SKM-1 treated with dmso at 0.1 percent for 144 hours (cell line): Measurements from ENCODE around the gene SLC26A11.
A peak's percentile ranks its signal among the peaks of the same experiment; 100 is the strongest.
"Not testable (repeated sequence)": the region's sequence is repeated elsewhere in the genome, so short reads cannot be mapped to it uniquely, and the experiment has no call there.

ENCODE experiments used
- DNase-seq: peaks from one replicate; lab custom pipeline; 2025; ENCODE audit not compliant: unreplicated experiment; lab: John Stamatoyannopoulos, UW

SLC26A11 gene

DNA sequence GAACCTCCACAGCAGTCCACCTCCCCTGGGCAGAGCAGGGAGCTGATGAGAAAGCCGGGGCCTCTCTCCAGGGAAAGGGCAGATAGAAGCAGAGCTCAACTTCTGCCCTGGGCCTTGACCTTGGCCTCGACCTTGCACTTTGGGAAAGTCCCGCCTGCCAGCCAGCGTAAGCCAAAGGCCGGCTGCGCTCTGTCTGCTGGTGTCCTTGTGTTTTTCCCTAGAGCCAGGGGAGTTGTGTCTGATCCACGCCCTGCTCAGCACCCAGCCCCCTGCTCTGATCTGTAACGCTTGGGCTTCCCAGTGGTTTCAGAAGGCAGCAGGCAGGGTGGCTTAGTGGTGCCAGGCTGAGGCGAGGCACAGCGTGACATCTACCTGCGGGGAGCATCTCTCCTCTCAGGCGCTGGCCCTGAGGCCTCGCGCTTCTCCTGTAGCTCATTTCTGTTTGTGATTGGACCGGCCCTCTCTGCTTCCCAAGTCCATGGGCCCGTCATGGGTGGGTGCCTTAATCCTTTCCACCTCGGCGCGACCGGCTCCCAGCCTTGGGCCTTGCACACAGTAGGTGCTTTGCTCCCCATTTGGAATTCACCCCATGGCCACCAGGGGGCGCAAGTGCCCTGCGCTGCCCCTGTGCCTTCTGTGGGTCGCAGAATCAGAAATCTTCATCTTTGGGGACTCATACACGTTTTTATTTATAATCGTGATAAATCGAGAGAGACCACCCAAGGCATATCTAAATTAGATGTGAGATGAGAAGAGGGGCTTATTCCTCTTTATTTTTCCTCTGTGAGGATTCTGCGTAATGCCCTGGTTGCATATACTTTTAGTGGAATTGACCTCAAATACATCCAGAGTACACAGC lies 24.3 kb upstream of the SLC26A11 start:
- no peak for DNase-seq

DNA sequence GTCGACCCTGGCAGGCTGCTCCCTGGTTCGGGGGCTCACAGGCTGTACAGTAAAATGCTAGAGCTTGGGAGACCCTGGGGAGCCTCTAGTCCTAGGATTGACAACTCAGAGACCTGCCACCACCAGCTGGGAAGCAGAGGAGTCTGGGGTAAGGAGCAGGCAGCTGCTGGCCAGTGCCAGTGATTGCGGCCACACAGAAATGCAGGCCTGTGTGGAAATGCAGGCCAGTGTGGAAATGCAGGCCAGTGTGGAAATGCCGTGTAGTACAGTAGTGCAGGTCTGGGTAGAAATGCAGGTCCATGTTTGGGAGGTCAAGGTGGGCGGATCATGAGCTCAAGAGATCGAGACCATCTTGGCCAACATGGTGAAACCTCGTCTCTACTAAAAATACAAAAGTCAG lies 23.6 kb upstream of the SLC26A11 start:
- DNase-seq: no peak

DNA sequence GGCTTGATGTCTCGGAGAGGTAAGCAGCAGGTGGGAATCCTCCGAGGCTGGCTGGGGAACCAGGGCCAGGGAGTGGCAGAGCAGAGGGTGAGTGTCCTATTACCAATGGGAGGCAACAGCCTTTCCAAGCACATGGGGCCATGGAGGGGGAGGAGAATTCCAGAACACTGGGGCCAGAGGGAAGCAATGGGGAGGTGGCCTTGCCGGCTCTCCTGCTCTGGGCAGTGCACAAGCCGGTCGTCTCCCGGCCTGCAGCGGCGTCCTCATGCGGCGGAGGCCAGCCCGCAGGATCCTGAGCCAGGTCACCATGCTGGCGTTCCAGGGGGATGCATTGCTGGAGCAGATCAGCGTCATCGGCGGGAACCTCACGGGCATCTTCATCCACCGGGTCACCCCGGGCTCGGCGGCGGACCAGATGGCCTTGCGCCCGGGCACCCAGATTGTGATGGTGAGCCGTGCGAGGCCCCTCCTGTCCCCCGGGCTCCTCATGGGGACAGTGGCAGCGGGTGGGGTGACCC lies 22.0 kb upstream of the SLC26A11 start:
- DNase-seq: no peak

DNA sequence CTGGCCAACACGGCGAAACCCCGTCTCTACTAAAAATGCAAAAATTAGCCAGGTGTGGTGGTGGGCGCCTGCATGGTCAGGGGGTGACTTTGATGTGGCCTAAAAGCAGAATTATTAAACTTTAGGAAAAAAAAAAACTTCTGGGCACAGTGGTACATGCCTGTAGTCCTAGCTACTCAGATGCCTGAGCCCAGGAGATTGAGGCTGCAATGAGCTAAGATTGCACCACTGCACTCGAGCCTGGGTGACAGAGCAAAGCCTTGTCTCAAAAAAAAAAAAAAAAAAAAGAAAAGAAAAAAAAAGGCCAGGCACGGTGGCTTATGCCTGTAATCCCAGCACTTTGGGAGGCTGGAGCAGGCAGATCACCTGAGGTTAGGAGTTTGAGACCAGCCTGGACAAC lies 20.9 kb upstream of the SLC26A11 start:
- not testable (repeated sequence) for DNase-seq

DNA sequence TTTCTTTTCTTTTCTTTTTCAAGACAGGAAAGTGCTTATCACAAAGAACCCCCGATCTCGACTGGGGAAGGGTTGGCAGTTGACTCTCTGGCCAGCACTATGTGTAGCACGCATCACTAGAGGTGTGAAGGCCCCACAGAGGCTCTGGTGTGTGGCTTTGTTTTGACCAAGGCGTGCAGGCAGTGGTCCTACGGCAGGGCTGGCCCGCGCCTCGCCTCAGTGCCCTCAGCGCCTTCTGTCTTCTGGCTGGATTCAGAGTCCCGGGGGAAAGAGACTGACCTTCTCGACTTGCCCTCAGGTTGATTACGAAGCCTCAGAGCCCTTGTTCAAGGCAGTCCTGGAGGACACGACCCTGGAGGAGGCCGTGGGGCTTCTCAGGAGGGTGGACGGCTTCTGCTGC lies 18.8 kb upstream of the SLC26A11 start:
- DNase-seq: no peak

DNA sequence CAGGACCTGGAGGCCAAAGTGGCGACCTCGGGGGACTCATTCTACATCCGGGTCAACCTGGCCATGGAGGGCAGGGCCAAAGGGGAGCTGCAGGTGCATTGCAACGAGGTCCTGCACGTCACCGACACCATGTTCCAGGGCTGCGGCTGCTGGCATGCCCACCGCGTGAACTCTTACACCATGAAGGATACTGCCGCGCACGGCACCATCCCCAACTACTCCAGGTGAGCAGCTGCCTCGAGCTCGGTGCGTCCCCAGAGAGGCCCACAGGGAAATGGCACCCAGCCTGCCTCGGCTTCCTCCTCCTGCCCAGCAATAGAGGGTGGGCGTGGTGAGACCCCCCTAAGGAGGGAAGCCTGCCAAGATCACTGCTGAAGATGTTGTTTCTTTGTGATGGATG lies 18.0 kb upstream of the SLC26A11 start:
- no peak for DNase-seq

DNA sequence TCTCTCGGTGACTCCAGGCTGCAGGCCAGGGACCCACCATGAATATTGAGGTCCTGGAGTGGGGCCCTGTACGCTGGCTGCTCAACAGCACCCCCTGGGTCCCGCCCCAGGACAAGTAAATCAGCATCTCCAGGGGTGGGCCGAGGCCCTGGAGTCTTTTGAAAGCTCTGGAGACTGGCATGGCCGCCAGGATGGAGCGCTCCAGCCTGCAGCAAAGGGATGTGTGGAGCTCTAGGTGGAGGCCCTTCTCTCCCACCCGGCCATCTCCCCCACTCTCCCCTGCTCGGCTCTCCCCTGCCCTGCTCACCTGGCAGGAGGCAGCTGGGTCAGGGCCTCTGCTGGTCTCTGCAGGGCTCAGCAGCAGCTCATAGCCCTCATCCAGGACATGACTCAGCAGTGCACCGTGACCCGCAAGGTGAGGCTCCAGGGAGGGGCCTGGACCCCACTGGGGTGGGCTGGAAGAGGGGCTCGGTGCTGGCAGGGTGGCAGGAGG lies 16.7 kb upstream of the SLC26A11 start:
- no peak for DNase-seq

DNA sequence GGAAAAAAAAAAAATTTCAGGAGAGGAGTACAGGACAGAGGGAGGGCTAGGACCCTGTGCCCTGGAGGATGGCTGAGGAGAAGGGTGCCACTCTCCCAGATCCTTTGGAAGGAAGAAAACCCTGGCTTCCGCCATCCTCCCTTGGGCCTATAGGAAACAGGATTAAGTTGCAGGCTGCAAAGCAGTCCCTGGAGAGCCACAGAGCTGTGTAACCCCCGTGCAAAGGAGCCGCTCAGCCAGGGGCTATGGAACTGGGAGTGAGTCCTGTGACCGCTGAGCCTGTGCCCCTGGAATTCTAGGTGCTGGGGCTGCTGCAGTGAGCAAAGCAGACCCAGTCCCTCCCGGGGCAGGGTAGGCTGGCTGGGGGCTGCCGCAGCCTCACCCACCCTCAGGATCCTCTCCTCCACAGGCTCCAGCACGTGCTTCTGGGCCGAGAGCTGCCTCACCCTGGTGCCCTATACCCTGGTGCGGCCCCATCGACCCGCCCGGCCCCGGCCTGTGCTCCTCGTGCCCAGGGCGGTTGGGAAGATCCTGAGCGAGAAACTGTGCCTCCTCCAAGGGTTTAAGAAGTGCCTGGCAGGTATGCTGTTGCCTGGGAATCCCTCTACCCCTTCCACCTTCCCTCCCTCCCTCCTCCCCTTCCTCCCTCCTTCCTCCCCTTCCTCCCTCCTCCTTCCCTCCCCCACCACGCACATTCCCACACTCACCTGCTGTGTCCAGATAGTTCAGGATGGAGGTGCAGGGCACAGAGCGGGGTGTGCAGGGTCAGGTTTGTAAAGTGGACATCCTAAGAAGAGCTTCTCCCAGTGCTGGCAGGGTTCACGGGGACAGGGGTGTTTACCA lies 15.4 kb upstream of the SLC26A11 start:
- DNase-seq: no peak

DNA sequence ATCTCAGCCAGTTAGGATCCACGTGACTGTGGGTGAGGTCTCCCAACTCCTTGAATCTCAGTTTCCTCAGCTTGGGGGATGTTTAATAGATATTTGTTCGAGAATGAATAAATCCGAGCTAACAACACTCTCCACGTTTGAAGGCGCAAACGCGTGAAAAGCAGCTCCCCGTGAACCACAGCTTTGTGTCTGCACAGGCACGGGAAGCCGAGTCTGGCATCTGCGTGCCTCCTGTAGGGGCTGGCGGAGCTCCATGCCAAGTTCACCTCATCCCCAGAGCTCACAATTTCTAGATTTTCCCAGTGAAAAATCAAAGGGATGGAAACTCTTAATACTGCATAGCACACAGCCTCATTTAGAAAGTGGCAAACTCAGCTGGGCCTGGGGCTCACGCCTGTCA lies 14.4 kb upstream of the SLC26A11 start:
- no peak for DNase-seq

DNA sequence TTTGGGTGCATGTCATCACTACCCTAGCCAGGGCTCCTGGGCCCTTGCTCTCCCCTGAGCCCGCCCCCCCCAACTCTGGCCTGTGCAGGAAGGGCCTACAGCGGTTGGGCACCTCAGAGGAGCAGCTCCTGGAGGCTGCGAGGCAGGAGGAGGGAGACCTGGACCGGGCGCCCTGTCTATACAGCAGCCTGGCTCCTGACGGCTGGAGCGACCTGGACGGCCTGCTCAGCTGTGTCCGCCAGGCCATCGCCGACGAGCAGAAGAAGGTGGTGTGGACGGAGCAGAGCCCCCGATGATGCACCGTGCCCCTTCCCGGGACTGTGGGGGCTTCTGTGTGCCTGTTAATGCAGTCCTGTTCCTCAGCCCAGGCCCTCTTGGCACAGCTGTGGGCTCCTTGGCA lies 12.2 kb upstream of the SLC26A11 start:
- DNase-seq: no peak

DNA sequence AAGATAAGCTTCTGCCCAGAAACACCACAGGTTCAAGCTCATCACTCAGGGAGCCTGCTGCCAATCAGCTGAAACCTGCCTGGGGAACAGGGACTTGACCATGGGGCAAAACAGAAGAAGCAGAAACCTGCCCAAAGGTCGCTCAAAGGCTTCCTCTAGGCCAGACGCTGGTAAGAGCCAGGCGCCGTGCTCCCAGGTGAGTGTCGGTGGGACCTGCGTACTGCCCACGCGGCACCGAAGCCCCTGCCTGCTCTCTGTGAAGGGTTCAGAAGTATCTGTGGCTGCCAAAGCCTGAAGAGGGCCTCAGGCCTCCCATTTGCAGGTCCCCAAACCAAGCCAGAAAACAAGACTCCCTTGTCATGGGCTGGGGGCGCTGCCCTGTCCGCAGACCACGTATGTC lies 10.5 kb upstream of the SLC26A11 start:
- DNase-seq: no peak

DNA sequence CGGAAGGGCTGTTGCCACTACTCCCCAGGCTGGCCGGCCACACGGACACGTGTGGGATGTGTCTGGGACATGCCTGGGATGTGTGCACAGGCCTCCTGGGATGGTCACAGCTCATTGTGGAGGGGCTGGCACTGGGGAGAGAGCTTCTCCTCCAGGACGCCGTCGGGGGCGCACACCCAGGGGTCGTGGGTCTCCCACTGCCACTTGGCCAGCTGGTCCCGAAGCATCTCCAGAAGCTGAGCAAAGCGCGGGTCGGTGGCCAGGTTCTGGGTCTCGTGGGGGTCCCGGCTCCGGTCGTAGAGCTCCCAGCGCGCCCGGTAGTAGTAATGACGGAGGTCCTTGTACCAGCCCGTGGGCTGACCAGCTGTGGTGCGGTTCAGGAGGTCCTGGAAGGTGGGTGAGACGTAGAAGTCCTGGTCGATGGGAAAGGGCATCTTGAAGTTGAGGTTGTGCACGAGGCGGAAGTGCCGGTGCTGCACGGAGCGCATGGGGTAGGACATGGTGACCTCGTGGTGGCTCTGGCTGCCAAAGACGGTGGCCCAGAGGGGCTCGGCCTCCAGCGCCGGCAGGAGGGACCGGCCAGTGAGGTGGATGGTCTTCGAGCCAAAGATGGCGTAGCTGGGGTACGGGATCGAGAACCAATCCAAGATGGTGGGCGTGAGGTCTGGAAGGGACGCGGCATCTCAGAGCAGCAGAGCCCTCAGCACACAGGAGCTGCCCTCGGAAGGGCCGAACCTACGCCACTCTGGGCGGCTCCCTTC lies 9.7 kb upstream of the SLC26A11 start:
- no peak for DNase-seq

DNA sequence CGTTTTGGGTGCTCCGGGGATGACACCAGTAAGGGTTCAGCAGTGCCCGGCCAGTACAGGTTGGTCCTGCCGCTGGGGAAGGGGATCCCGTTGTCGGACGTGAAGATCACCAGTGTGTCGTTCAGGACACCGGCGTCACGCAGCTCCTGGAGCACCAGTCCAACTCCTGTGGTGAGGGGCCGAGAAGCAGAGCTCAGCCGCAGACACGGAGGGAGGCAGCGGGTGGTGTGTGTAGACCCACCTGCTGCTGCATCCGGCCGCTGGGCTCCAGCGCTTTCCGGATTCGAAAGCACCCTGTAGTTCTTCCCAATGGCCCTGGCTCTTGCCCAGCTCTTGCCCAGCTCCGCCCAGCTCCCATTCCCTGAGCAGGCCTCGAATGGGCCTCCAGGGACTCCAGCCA lies 8.1 kb upstream of the SLC26A11 start:
- DNase-seq: no peak

DNA sequence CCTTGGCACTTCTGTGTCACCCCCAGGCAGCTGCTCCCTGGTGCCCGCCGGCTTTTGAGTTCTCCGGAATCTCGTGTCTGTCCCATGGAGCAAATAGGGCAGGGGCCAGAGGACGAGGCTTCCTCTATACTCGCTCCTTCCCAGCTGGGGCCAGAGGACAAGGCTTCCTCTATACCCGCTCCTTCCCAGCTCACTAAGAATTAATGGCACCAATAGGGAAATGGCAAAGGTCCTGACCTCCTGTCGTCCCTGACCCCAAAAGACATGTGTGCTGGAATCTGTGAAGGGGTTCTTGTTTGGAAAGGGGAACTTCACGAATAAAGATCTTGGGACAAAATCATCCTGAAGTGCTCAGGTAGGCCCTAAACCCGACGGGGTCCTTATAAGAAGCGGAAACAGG lies 7.7 kb upstream of the SLC26A11 start:
- no peak for DNase-seq

DNA sequence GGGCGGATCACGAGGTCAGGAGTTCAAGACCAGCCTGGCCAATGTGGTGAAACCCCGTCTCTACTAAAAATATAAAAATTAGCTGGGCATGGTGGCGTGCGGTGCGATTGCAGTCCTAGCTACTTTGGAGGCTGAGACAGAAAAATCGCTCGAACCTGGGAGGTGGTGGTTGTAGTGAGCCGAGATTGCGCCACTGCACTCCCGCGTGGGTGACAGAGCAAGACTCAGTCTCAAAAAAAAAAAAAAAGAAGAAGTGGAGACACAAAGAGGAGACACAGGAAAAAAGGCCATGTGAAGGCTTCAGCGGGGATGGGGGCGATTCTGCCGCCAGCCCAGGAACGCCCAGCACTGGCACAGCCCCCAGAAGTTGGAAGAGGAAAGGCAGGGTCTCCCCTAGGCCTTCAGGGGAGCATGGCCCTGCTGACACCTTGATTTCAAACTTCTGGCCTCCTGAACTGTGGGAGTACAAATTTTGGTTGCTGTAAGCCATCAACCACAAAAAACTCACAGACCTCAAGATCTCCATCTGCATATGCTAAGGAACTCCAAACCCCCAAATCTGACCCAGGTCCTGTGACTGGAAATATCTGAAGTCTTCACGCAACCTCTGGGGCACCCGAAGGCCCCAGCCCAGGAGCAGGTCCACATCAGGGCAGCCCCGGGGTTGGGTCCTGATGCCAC lies 7.1 kb upstream of the SLC26A11 start:
- DNase-seq: peak; percentile 41

DNA sequence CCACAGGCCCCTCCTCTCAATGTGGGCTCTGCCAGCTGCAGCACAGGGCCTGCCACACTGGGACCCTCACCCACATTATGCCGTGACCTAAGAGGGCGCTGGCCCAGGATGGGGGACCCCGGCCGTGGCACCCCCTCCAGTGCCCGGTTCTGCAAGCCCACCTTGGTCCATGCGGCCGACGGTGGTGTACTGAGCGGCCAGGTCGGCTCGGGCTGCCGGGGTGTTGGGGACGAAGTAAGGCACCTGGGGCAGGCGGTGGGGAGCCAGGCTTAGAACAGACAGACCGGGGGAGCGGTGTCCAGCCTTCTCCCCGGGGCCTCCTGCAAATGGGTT lies 6.6 kb upstream of the SLC26A11 start:
- DNase-seq: no peak

DNA sequence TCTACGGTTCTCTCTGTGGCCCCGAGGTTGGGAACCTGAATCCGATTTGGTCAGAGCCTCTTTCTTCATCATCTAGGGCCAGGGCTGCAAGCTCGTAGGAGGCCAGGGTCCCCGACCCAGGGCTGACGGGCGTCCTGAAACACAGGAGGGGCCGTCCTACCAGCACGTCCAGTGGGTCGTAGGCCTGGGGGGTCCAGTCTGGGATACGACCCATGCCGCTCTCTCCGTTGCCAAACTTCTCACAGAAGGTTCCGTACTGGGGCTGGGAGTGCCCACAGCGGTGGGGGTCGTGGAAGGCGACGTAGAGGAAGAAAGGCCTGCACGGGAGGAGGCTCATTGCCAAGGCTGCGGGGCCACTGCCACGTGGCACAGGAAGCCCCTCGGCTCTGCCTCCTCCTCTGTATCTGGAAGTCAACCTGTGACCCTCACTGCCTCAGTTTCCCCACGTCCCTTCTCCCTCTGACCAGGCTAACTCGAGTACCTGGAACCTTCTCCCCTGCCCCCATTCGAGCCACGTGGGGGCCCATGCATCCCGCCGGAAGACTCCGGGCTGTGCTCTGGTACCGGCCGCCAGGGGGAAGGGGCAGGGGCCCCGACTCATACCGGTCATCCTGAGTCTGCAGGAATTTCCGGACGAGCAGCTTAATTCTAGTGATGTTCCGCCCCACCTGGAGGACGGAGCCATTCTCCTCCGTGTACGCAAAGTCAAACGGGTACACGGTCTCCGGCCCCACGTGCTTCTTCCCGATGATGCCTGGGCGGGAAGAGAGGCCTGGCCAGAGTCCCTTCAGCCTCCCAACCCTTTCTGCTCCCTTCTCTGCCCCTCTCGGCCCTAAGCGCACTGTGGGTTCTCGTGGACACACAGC lies 6.0 kb upstream of the SLC26A11 start:
- no peak for DNase-seq

DNA sequence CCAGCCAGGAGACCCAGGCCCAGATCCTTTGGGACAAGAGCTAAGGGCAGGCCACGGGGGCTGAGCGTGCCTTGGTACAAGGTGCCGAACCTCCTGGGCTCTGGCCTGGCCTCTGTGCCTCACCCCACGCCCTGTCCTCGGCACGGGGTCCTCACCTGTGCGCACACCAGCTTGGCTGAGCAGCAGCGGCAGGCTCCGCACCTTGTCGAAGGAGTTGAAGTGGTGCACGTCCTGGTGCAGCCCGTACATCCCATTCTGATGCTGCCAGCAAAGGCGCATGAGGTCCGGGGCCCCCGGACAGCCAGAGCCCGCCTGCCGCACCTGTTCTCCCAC lies 5.4 kb upstream of the SLC26A11 start:
- no peak for DNase-seq

DNA sequence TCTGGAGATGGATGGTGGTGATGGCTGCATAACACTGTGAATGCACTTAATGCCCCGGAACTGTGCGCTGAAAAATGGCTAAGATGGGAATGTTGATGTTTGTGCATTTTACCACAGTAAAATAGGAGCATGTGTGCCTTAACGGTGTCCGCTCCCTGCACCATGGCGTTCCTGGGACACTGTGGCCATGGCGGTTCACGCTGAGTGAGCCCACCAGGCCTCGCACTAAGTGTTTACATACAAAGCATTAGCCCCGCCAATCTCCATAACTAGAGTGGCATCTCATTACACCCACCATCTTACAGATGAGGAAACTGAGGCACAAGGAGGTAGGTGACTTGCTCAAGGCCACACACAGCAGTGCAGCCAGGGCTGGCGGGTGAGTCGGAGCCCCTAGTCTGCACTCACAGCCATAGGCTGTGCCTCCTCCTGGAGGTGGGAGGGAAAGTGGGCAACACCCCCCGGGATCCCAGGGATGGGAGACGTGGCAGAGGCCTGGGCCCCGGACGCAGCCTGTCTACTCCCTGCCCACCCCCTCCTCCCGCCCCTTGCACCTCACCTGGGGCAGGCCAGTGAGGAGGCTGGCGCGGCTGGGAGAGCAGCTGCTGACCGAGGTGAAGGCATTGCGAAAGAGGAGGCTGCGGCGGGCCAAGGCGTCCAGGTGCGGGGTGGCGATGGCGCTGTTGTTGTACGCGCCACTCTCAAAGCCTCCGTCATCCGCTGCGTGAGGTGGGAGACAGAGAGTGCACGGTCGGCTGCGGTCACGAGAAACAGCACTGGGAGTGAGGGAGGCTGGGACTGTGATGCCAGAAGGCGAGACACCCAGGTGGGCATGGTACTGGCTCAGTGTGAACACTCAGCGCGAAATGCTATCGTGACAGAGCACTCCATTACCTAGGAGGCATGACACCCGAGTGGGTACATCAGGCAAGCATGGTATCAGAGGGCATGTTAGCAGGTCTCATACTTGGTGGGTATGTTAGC lies 3.5 kb upstream of the SLC26A11 start:
- DNase-seq: no peak
